ENCODE data around the gene TTC17. TPM values are rescaled to one million over a fixed set of nuclear protein-coding genes. Genes with fewer than 3 reads are reported as not detected.
"Not testable (repeated sequence)": the region's sequence is repeated elsewhere in the genome, so short reads cannot be mapped to it uniquely, and the experiment has no call there.

The TTC17 gene
- polyA plus RNA-seq, 12 donors, result 47.9 to 132 (median 76.5) TPM; not detected in 1

GRCh38 chr11:43443811-43444210 lies 85.1 kb downstream of the TTC17 start:
- no peak for DNase-seq

- no peak for DNase-seq
Measured at GRCh38 chr11:43447151-43447550, 88.4 kb downstream of the TTC17 start.

- DNase-seq, result no peak
Measured at GRCh38 chr11:43458486-43458885, 99.8 kb downstream of the TTC17 start.

- no peak for DNase-seq
Measured at GRCh38 chr11:43459246-43459645, 100.5 kb downstream of the TTC17 start.

GRCh38 chr11:43462359-43462758 lies 103.6 kb downstream of the TTC17 start:
- no peak for DNase-seq

GRCh38 chr11:43467958-43468357 lies 109.2 kb downstream of the TTC17 start:
- no peak for DNase-seq

- not testable (repeated sequence) for DNase-seq
Measured at GRCh38 chr11:43477491-43477890, 118.8 kb downstream of the TTC17 start.

GRCh38 chr11:43486141-43486540 lies 127.4 kb downstream of the TTC17 start:
- DNase-seq, result no peak

- DNase-seq, result no peak
Measured at GRCh38 chr11:43489869-43490465, 131.2 kb downstream of the TTC17 start.

GRCh38 chr11:43492701-43493100 lies 134.0 kb downstream of the TTC17 start:
- DNase-seq, result no peak

- DNase-seq, result no peak
Measured at GRCh38 chr11:43493431-43493830, 134.7 kb downstream of the TTC17 start.

- no peak for DNase-seq
Measured at GRCh38 chr11:43497144-43497543, 138.4 kb downstream of the TTC17 start.

GRCh38 chr11:43498561-43498960 lies 139.8 kb downstream of the TTC17 start:
- no peak for DNase-seq

- no peak for DNase-seq
Measured at GRCh38 chr11:43503417-43503816, 144.7 kb downstream of the TTC17 start.

GRCh38 chr11:43504316-43504950 lies 145.7 kb downstream of the TTC17 start:
- DNase-seq, result peak; percentile 11

GRCh38 chr11:43505171-43505570 lies 146.5 kb downstream of the TTC17 start:
- DNase-seq, result no peak

- DNase-seq, result no peak
Measured at GRCh38 chr11:43507171-43507570, 148.5 kb downstream of the TTC17 start.

GRCh38 chr11:43508511-43508918 lies 149.8 kb downstream of the TTC17 start:
- no peak for DNase-seq

GRCh38 chr11:43511959-43512358 lies 153.2 kb downstream of the TTC17 start:
- no peak for DNase-seq

- DNase-seq, result no peak
Measured at GRCh38 chr11:43515090-43515489, 156.4 kb downstream of the TTC17 start.

- DNase-seq, result no peak
Measured at GRCh38 chr11:43516316-43516850, 157.7 kb downstream of the TTC17 start.

GRCh38 chr11:43517518-43517917 lies 158.8 kb downstream of the TTC17 start:
- no peak for DNase-seq

- no peak for DNase-seq
Measured at GRCh38 chr11:43518408-43519160, 159.9 kb downstream of the TTC17 start.
